HEK293 (cell line): ENCODE measurements around the gene PINLYP.

ENCODE experiments used
- BCL11A ChIP-seq: fragments of 450-650 bp; formaldehyde crosslinking; IDR thresholded peaks from 2 replicates; pipeline ENCODE4 v1.5.1; 2016; ENCODE audit warnings: low read depth, missing biosample characterization, missing genetic modification characterization
- FEZF1 ChIP-seq: fragments of 450-650 bp; formaldehyde crosslinking; IDR thresholded peaks from 2 replicates; pipeline ENCODE4 v1.5.1; 2016; ENCODE audit warnings: missing biosample characterization, missing genetic modification characterization
- GFI1B ChIP-seq: fragments of 450-650 bp; formaldehyde crosslinking; IDR thresholded peaks from 2 replicates; pipeline ENCODE4 v1.5.1; 2016; ENCODE audit warnings: missing biosample characterization, missing genetic modification characterization
- HOXA7 ChIP-seq: sonication (generic); formaldehyde crosslinking; IDR thresholded peaks from 2 replicates; pipeline ENCODE4 v1.8.1; 2022; ENCODE audit warnings: missing genetic modification reagents, borderline replicate concordance
- HOXC10 ChIP-seq: sonication (generic); formaldehyde crosslinking; IDR thresholded peaks from 2 replicates; pipeline ENCODE4 v1.8.1; 2023; ENCODE audit warnings: mild to moderate bottlenecking, missing genetic modification reagents
- KLF10 ChIP-seq: fragments of 450-650 bp; IDR thresholded peaks from 2 replicates; pipeline ENCODE4 v1.5.1; 2018; ENCODE audit warnings: missing biosample characterization, mild to moderate bottlenecking, missing genetic modification characterization
- PRDM1 ChIP-seq: fragments of 450-650 bp; formaldehyde crosslinking; IDR thresholded peaks from 2 replicates; pipeline ENCODE4; 2016; ENCODE audit warnings: missing biosample characterization, missing genetic modification characterization
- ZBTB1 ChIP-seq: fragments of 450-650 bp; formaldehyde crosslinking; IDR thresholded peaks from 2 replicates; pipeline ENCODE4 v1.5.1; 2016; ENCODE audit warnings: missing biosample characterization, missing genetic modification characterization
- ZBTB20 ChIP-seq: fragments of 450-650 bp; formaldehyde crosslinking; IDR thresholded peaks from 2 replicates; pipeline ENCODE4 v1.5.1; 2016; ENCODE audit warnings: missing biosample characterization, missing genetic modification characterization
- ZFP3 ChIP-seq: fragments of 450-650 bp; formaldehyde crosslinking; IDR thresholded peaks from 2 replicates; pipeline ENCODE4 v1.5.1; 2016; ENCODE audit warnings: low read depth, missing biosample characterization, missing genetic modification characterization
- ZNF140 ChIP-seq: fragments of 450-650 bp; formaldehyde crosslinking; IDR thresholded peaks from 2 replicates; pipeline ENCODE4 v1.5.1; 2016; ENCODE audit warnings: missing biosample characterization, missing genetic modification characterization
- ZNF175 ChIP-seq: fragments of 450-650 bp; formaldehyde crosslinking; IDR thresholded peaks from 2 replicates; pipeline ENCODE4 v1.5.1; 2016; ENCODE audit warnings: missing biosample characterization, missing genetic modification characterization
- ZNF2 ChIP-seq: fragments of 450-650 bp; formaldehyde crosslinking; IDR thresholded peaks from 2 replicates; pipeline ENCODE4 v1.5.1; 2016; ENCODE audit warnings: missing biosample characterization, missing genetic modification characterization
- ZNF223 ChIP-seq: fragments of 450-650 bp; formaldehyde crosslinking; IDR thresholded peaks from 2 replicates; pipeline ENCODE4 v1.5.1; 2016; ENCODE audit warnings: missing biosample characterization, missing genetic modification characterization
- ZNF24 ChIP-seq: fragments of 450-650 bp; formaldehyde crosslinking; IDR thresholded peaks from 2 replicates; pipeline ENCODE4 v1.5.1; 2016; ENCODE audit warnings: missing biosample characterization, missing genetic modification characterization
- ZNF248 ChIP-seq: fragments of 450-650 bp; formaldehyde crosslinking; IDR thresholded peaks from 2 replicates; pipeline ENCODE4 v1.5.1; 2017; ENCODE audit warnings: missing biosample characterization, missing genetic modification characterization
- ZNF37A ChIP-seq: fragments of 450-650 bp; IDR thresholded peaks from 2 replicates; pipeline ENCODE4 v1.5.1; 2018; ENCODE audit warnings: missing biosample characterization, missing genetic modification characterization
- ZNF423 ChIP-seq: fragments of 450-650 bp; formaldehyde crosslinking; IDR thresholded peaks from 2 replicates; pipeline ENCODE4 v1.5.1; 2016; ENCODE audit warnings: missing biosample characterization, missing genetic modification characterization
- ZNF544 ChIP-seq: fragments of 450-650 bp; formaldehyde crosslinking; IDR thresholded peaks from 2 replicates; pipeline ENCODE4 v1.5.0; 2017; ENCODE audit warnings: missing biosample characterization, missing genetic modification characterization
- ZNF76 ChIP-seq: fragments of 450-650 bp; formaldehyde crosslinking; IDR thresholded peaks from 2 replicates; pipeline ENCODE4; 2016; ENCODE audit warnings: low read depth, missing biosample characterization, missing genetic modification characterization, borderline replicate concordance
- ZNF768 ChIP-seq: fragments of 450-650 bp; formaldehyde crosslinking; IDR thresholded peaks from 2 replicates; pipeline ENCODE4 v1.5.1; 2018; ENCODE audit warnings: missing biosample characterization, mild to moderate bottlenecking, missing genetic modification characterization
- ZNF791 ChIP-seq: fragments of 450-650 bp; formaldehyde crosslinking; IDR thresholded peaks from 2 replicates; pipeline ENCODE4 v1.5.1; 2016; ENCODE audit warnings: missing biosample characterization, missing genetic modification characterization
- TF ChIP-seq, protein P1 (sequence below): fragments of 450-650 bp; formaldehyde crosslinking; IDR thresholded peaks from 2 replicates; pipeline ENCODE4 v1.5.1; 2016; ENCODE audit warnings: missing biosample characterization, missing genetic modification characterization
- TF ChIP-seq, protein P2 (sequence below): fragments of 450-650 bp; formaldehyde crosslinking; conservative IDR thresholded peaks from 2 replicates; pipeline ENCODE4 v1.5.1; 2016; ENCODE audit warnings: low read depth, missing biosample characterization, missing genetic modification characterization
- TF ChIP-seq, protein P3 (sequence below): fragments of 450-650 bp; formaldehyde crosslinking; IDR thresholded peaks from 2 replicates; pipeline ENCODE4 v1.5.1; 2016; ENCODE audit warnings: missing biosample characterization, missing genetic modification characterization, borderline replicate concordance
- TF ChIP-seq, protein P4 (sequence below): fragments of 450-650 bp; formaldehyde crosslinking; IDR thresholded peaks from 2 replicates; pipeline ENCODE4 v1.5.1; 2016; ENCODE audit warnings: missing biosample characterization, missing genetic modification characterization

PINLYP gene

GRCh38 chr19:43619262-43620060 lies 43.9 kb downstream of the PINLYP start, which contains the start of gene ZNF428 (continued):
- TF ChIP-seq, protein P1, sequence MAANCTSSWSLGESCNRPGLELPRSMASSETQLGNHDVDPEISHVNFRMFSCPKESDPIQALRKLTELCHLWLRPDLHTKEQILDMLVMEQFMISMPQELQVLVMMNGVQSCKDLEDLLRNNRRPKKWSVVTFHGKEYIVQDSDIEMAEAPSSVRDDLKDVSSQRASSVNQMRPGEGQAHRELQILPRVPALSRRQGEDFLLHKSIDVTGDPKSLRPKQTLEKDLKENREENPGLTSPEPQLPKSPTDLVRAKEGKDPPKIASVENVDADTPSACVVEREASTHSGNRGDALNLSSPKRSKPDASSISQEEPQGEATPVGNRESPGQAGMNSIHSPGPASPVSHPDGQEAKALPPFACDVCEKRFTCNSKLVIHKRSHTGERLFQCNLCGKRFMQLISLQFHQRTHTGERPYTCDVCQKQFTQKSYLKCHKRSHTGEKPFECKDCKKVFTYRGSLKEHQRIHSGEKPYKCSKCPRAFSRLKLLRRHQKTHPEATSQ (tag by site-specific recombination): peak; percentile 88; the same call in 1 of the 2 replicates
- TF ChIP-seq ZNF223 (tag by site-specific recombination) (0 out of 2 replicates have a peak, but pooled peaks have one; percentile 39), PRDM1 (tag by site-specific recombination) (no peak), ZBTB1 (tag by site-specific recombination) (peak; percentile 58), GFI1B (tag by site-specific recombination) (peak; percentile 8; the same call in 1 of the 2 replicates), FEZF1 (no peak), ZBTB20 (tag by site-specific recombination) (peak; percentile 84), HOXA7 (no peak; the same call in 1 of the 2 replicates), ZNF24 (tag by site-specific recombination) (peak; percentile 36), ZNF423 (tag by site-specific recombination) (peak; percentile 27; the same call in 1 of the 2 replicates), KLF10 (tag by site-specific recombination) (0 out of 2 replicates have a peak, but pooled peaks have one; percentile 75), ZNF544 (no peak), ZNF791 (tag by site-specific recombination) (0 out of 2 replicates have a peak, but pooled peaks have one; percentile 50), BCL11A (tag by site-specific recombination) (no peak), ZNF768 (no peak), ZNF76 (tag by site-specific recombination) (no peak; the same call in 1 of the 2 replicates), HOXC10 (CRISPR knock-in tag) (no peak), ZNF140 (tag by site-specific recombination) (no peak), ZNF175 (no peak), ZNF248 (tag by site-specific recombination) (no peak), ZNF37A (tag by site-specific recombination) (peak; percentile 51; the same call in 1 of the 2 replicates), ZFP3 (tag by site-specific recombination) (no peak), ZNF2 (tag by site-specific recombination) (peak; percentile 85)
- TF ChIP-seq, protein P2, sequence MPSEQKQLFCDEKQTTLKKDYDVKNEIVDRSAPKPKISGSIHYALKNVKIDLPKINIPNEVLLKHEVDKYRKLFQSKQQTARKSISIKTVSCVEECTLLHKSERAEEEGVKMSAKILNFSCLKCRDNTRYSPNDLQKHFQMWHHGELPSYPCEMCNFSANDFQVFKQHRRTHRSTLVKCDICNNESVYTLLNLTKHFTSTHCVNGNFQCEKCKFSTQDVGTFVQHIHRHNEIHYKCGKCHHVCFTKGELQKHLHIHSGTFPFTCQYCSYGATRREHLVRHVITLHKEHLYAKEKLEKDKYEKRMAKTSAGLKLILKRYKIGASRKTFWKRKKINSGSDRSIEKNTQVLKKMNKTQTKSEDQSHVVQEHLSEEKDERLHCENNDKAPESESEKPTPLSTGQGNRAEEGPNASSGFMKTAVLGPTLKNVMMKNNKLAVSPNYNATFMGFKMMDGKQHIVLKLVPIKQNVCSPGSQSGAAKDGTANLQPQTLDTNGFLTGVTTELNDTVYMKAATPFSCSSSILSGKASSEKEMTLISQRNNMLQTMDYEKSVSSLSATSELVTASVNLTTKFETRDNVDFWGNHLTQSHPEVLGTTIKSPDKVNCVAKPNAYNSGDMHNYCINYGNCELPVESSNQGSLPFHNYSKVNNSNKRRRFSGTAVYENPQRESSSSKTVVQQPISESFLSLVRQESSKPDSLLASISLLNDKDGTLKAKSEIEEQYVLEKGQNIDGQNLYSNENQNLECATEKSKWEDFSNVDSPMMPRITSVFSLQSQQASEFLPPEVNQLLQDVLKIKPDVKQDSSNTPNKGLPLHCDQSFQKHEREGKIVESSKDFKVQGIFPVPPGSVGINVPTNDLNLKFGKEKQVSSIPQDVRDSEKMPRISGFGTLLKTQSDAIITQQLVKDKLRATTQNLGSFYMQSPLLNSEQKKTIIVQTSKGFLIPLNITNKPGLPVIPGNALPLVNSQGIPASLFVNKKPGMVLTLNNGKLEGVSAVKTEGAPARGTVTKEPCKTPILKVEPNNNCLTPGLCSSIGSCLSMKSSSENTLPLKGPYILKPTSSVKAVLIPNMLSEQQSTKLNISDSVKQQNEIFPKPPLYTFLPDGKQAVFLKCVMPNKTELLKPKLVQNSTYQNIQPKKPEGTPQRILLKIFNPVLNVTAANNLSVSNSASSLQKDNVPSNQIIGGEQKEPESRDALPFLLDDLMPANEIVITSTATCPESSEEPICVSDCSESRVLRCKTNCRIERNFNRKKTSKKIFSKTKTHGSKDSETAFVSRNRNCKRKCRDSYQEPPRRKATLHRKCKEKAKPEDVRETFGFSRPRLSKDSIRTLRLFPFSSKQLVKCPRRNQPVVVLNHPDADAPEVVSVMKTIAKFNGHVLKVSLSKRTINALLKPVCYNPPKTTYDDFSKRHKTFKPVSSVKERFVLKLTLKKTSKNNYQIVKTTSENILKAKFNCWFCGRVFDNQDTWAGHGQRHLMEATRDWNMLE: peak; percentile 53; the same call in 1 of the 2 replicates
- TF ChIP-seq, protein P3, sequence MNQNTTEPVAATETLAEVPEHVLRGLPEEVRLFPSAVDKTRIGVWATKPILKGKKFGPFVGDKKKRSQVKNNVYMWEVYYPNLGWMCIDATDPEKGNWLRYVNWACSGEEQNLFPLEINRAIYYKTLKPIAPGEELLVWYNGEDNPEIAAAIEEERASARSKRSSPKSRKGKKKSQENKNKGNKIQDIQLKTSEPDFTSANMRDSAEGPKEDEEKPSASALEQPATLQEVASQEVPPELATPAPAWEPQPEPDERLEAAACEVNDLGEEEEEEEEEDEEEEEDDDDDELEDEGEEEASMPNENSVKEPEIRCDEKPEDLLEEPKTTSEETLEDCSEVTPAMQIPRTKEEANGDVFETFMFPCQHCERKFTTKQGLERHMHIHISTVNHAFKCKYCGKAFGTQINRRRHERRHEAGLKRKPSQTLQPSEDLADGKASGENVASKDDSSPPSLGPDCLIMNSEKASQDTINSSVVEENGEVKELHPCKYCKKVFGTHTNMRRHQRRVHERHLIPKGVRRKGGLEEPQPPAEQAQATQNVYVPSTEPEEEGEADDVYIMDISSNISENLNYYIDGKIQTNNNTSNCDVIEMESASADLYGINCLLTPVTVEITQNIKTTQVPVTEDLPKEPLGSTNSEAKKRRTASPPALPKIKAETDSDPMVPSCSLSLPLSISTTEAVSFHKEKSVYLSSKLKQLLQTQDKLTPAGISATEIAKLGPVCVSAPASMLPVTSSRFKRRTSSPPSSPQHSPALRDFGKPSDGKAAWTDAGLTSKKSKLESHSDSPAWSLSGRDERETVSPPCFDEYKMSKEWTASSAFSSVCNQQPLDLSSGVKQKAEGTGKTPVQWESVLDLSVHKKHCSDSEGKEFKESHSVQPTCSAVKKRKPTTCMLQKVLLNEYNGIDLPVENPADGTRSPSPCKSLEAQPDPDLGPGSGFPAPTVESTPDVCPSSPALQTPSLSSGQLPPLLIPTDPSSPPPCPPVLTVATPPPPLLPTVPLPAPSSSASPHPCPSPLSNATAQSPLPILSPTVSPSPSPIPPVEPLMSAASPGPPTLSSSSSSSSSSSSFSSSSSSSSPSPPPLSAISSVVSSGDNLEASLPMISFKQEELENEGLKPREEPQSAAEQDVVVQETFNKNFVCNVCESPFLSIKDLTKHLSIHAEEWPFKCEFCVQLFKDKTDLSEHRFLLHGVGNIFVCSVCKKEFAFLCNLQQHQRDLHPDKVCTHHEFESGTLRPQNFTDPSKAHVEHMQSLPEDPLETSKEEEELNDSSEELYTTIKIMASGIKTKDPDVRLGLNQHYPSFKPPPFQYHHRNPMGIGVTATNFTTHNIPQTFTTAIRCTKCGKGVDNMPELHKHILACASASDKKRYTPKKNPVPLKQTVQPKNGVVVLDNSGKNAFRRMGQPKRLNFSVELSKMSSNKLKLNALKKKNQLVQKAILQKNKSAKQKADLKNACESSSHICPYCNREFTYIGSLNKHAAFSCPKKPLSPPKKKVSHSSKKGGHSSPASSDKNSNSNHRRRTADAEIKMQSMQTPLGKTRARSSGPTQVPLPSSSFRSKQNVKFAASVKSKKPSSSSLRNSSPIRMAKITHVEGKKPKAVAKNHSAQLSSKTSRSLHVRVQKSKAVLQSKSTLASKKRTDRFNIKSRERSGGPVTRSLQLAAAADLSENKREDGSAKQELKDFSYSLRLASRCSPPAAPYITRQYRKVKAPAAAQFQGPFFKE (tag by site-specific recombination): no peak
- TF ChIP-seq, protein P4, sequence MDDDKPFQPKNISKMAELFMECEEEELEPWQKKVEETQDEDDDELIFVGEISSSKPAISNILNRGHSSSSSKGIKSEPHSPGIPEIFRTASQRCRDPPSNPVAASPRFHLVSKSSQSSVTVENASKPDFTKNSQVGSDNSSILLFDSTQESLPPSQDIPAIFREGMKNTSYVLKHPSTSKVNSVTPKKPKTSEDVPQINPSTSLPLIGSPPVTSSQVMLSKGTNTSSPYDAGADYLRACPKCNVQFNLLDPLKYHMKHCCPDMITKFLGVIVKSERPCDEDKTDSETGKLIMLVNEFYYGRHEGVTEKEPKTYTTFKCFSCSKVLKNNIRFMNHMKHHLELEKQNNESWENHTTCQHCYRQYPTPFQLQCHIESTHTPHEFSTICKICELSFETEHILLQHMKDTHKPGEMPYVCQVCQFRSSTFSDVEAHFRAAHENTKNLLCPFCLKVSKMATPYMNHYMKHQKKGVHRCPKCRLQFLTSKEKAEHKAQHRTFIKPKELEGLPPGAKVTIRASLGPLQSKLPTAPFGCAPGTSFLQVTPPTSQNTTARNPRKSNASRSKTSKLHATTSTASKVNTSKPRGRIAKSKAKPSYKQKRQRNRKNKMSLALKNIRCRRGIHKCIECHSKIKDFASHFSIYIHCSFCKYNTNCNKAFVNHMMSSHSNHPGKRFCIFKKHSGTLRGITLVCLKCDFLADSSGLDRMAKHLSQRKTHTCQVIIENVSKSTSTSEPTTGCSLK: no peak
